A673 (cell line): ENCODE results near the gene MTERF1.

Experiments
- EZH2 ChIP-seq: fragments of 200-600 bp; sonication (generic); IDR thresholded peaks from 2 replicates; pipeline ENCODE4 v1.6.1; 2017; ENCODE audit warnings: borderline replicate concordance, low read depth, mild to moderate bottlenecking, mixed read lengths, antibody characterized with exemption, low read length; ENCODE audit not compliant: poor library complexity, severe bottlenecking
- TF ChIP-seq, protein P1 (sequence below): fragments of 300-800, 200-600 bp; sonication (generic); conservative IDR thresholded peaks from 2 replicates; pipeline ENCODE4 v1.5.1; 2017; ENCODE audit warnings: low read depth, mild to moderate bottlenecking, antibody characterized with exemption, low read length, moderate library complexity, mixed read lengths

DNA sequence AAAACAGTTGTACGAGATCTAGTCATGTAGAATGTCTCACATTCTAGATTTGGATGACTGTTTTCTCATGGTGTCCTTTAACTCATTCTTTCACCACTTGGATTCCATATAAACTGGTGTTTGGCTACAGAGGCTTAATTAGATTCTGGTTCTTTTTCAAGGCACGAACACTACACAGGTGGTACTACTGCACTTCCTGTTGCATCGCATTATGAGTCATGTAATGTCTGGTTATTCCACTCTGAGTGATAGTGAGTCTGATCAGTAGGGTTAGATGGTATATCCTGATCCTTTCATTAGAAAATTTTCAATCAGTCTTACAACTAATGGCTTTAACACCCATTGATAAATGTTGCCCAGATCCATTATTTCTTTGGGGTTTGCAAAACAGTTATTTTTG, 49.0 kb upstream of the MTERF1 start:
- TF ChIP-seq, protein P1, sequence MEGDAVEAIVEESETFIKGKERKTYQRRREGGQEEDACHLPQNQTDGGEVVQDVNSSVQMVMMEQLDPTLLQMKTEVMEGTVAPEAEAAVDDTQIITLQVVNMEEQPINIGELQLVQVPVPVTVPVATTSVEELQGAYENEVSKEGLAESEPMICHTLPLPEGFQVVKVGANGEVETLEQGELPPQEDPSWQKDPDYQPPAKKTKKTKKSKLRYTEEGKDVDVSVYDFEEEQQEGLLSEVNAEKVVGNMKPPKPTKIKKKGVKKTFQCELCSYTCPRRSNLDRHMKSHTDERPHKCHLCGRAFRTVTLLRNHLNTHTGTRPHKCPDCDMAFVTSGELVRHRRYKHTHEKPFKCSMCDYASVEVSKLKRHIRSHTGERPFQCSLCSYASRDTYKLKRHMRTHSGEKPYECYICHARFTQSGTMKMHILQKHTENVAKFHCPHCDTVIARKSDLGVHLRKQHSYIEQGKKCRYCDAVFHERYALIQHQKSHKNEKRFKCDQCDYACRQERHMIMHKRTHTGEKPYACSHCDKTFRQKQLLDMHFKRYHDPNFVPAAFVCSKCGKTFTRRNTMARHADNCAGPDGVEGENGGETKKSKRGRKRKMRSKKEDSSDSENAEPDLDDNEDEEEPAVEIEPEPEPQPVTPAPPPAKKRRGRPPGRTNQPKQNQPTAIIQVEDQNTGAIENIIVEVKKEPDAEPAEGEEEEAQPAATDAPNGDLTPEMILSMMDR, result no peak
- TF ChIP-seq EZH2, result no peak
